ENCODE results near the gene MMP15.

Gene MMP15

DNA sequence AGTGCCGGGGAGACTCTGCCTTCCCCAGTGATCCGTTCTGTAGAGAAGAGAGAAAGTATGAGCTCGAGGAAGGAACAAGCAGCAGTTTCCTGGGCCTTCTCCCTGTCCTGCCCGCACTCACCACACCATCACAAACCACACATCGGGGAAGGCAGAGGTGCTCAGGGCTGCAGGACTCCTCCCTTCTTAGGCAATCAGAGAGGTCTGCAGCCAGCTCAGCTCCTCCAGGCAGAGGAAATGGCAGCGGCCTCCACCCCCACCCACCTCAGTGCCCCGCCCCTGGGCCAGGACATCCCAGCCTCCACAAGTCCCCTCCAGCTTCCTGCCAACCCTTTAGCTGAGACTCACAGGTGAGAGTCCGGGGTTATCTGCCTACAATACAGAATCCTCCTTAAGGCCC lies 27.1 kb upstream of the MMP15 start:
- TF ChIP-seq, protein P1, sequence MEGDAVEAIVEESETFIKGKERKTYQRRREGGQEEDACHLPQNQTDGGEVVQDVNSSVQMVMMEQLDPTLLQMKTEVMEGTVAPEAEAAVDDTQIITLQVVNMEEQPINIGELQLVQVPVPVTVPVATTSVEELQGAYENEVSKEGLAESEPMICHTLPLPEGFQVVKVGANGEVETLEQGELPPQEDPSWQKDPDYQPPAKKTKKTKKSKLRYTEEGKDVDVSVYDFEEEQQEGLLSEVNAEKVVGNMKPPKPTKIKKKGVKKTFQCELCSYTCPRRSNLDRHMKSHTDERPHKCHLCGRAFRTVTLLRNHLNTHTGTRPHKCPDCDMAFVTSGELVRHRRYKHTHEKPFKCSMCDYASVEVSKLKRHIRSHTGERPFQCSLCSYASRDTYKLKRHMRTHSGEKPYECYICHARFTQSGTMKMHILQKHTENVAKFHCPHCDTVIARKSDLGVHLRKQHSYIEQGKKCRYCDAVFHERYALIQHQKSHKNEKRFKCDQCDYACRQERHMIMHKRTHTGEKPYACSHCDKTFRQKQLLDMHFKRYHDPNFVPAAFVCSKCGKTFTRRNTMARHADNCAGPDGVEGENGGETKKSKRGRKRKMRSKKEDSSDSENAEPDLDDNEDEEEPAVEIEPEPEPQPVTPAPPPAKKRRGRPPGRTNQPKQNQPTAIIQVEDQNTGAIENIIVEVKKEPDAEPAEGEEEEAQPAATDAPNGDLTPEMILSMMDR (IDR thresholded peaks at IDR 0.05; ENCODE audit: low read depth, low read length, missing control alignments) = no peak
- no peak for DNase-seq
- in situ Hi-C loops (cut with HindIII; ENCODE audit: low pct_ligation_motif_present, low sequenced_read_pairs) = no loop called here
- Histone ChIP-seq H3K27me3 (replicated peaks) (no peaks in the 10 kb centered on the region), H3K27ac (no peak overlapping the region), H3K36me3 (replicated peaks) (peaks cover 17% of the 10 kb centered on the region), H3K4me3 (ENCODE audit: low read depth, low read length) (no peak overlapping the region)

- DNase-seq = no peak
- Histone ChIP-seq H3K27me3 (replicated peaks) (no peaks in the 10 kb centered on the region), H3K4me3 (ENCODE audit: low read depth, low read length) (peak overlapping the region; percentile 89), H3K36me3 (replicated peaks) (peaks cover 17% of the 10 kb centered on the region), H3K27ac (no peak overlapping the region)
- in situ Hi-C loops (cut with HindIII; ENCODE audit: low pct_ligation_motif_present, low sequenced_read_pairs) = no loop called here
- TF ChIP-seq, protein P1 (IDR thresholded peaks at IDR 0.05; ENCODE audit: low read depth, low read length, missing control alignments) = no peak
Observed at GRCh38 chr16:57998992-57999365, 26.6 kb upstream of the MMP15 start.

GRCh38 chr16:57999366-57999970 lies 26.1 kb upstream of the MMP15 start:
- in situ Hi-C loops (cut with HindIII; ENCODE audit: low pct_ligation_motif_present, low sequenced_read_pairs) = no loop called here
- no peak for DNase-seq
- no peak overlapping the region for H3K27ac ChIP-seq

GRCh38 chr16:57999971-58000705 lies 25.4 kb upstream of the MMP15 start, which contains the start of gene ZNF319:
Gene ZNF319, minus strand, starts transcription at chr16:58000672. Its CDS starts 2,407 bp downstream, at chr16:57998265.
- peak within 1 kb of the TSS; percentile 44 for H3K27ac ChIP-seq
- H3K4me3 ChIP-seq (ENCODE audit: low read depth, low read length) = peak within 1 kb of the TSS; percentile 89
- in situ Hi-C loops (cut with HindIII; ENCODE audit: low pct_ligation_motif_present, low sequenced_read_pairs) = no loop called here
- DNase-seq = no peak
- H3K27me3 ChIP-seq (replicated peaks) = no peaks in the 10 kb centered on the region
- TF ChIP-seq, protein P1 (IDR thresholded peaks at IDR 0.05; ENCODE audit: low read depth, low read length, missing control alignments) = no peak
- peaks cover 19% of the 10 kb centered on the region for H3K36me3 ChIP-seq (replicated peaks)

More at GRCh38 chr16:57999366-57999970, 26.1 kb upstream of the MMP15 start:
- TF ChIP-seq, protein P1 (IDR thresholded peaks at IDR 0.05; ENCODE audit: low read depth, low read length, missing control alignments) = peak; percentile 27
- Histone ChIP-seq H3K27me3 (replicated peaks) (no peaks in the 10 kb centered on the region), H3K36me3 (replicated peaks) (peaks cover 16% of the 10 kb centered on the region), H3K4me3 (ENCODE audit: low read depth, low read length) (peak overlapping the region; percentile 89)

DNA sequence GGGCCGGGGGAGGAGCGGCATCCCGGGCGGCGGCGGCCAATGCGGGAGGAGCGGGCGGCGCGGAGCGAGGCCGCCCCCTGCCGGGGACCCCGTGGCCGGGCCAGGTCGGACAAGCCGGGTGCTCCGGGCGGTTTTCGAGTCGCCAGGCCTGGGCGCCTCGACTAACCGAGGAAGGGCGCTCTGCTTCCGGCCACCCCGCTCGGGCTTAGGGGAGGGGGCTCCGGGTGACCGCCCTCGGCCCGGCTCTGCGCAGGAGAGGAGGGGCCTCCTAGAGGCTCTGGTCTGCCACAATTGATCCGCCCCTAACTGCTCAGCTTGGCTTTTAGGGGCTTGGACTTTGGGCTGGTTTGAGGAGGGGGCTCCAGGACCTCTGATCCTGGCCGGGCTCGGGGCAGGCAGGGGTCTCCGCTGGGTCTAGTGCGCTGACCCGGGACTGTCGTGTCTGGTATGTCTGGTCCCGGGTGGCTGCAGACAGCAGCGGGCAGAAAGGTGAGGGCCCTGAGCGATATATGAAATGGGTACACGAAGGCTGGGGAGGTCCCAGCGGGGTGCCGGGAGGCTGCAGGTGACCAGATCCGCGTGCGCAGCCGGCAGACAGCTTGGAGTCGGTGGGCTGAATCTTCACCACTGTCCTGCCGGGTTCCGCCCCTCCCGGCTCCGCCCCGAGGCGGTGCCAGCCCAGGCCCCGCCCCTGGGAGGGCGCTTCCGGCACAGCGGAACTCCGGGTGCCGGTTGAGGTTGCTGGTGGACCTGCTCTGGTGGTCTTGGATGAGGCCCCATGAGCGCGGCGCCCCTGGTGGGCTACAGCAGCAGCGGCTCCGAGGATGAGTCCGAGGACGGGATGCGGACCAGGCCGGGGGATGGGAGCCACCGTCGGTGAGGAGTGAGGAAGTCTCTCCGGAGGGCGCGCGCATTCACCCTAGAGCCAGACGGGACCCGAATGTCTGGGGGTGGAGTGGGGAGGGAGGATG lies 24.6 kb upstream of the MMP15 start, which contains the start of gene USB1:
USB1 (plus strand) TSS at position 702 of the 971 bp plus-strand sequence; CDS start at position 779, 77 bp downstream.
- TF ChIP-seq, protein P1 (IDR thresholded peaks at IDR 0.05; ENCODE audit: low read depth, low read length, missing control alignments) = peak; percentile 53
- in situ Hi-C loops (cut with HindIII; ENCODE audit: low pct_ligation_motif_present, low sequenced_read_pairs) = no loop called here

More for the DNA sequence above, 24.6 kb upstream of the MMP15 start, which contains the start of gene USB1:
- peak within 1 kb of the TSS; percentile 89 for H3K4me3 ChIP-seq (ENCODE audit: low read depth, low read length)
- peak within 1 kb of the TSS; percentile 44 for H3K27ac ChIP-seq
- H3K36me3 ChIP-seq (replicated peaks) = peaks cover 18% of the 10 kb centered on the region
- peak; percentile 75 for DNase-seq
- H3K27me3 ChIP-seq (replicated peaks) = no peaks in the 10 kb centered on the region

All from brain microvascular endothelial cell (primary cell).